ENCODE data around the gene DCST1. TPM values are rescaled to one million over a fixed set of nuclear protein-coding genes. Genes with fewer than 3 reads are reported as not detected.
A peak's percentile ranks its signal among the peaks of the same experiment; 100 is the strongest.

DCST1 gene
- total and polyA plus RNA-seq, 2 of the 8 experiments (the other 6 are each of a cell fraction or from before 2014, with no cell fraction given): not detected

DNA sequence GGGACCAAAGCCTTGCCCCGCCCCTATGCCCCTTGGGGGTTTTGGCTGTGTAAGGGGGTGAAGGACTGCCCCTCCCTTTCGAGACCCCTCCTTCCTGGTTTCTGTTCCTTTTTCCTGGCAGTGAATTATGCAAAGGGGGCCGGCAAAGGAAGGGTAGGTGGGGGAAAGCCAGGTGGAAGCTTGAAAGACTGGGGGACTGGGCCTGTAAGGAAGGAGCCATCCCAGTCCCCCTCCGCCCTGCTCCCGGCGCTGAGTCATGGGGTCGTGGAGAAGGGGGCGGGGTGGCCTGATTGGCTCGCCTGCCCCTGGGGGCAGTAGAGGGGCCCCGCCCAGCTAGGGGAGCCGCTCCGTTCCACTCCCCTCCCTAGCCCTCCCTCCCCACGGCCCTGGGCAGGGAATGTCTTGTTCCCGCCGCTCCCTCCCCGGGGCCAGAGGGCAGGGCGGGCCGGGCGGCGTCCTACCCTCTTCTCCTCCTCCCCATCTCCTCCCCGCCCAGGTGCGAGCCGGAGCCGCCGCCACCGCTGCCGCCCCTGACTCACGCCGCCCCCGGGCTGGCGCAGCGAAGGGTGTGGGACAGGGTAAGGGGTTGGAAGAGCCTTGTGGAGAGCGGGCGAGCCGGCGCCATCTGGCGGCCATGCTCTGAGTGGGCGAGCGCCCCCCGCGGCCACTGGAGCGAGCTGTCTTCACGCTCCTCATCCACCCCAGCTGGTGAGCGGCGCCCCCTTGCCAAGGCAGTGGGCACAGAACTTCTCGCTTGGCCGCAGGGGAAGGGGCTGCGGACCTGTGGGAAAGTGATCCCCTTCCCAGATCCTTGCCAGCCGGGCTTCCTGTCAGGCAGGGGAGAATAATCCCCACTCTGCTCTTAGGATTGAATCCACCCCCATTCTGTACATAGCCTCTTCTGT lies 16.3 kb upstream of the DCST1 start (continued):
- TF ChIP-seq JUND (IDR thresholded peaks at IDR 0.05; ENCODE audit: low read length) (peak; percentile 68; the same call in 1 of the 2 replicates), CBX8 (IDR thresholded peaks at IDR 0.05; ENCODE audit: borderline replicate concordance, low read depth, low read length) (no peak), SP1 (IDR thresholded peaks at IDR 0.05; ENCODE audit: low read depth, low read length) (peak; percentile 33; the same call in 1 of the 2 replicates), RBBP5 (IDR thresholded peaks at IDR 0.05; ENCODE audit: borderline replicate concordance, low read depth, low read length) (no peak; the same call in 1 of the 2 replicates), SUZ12 (IDR thresholded peaks at IDR 0.05; ENCODE audit: low read length) (no peak), FOSL1 (IDR thresholded peaks at IDR 0.05; ENCODE audit: insufficient read depth, low read depth, low read length) (0 out of 2 replicates have a peak, but pooled peaks have one; percentile 12), SP4 (IDR thresholded peaks at IDR 0.05; ENCODE audit: low read length) (no peak), CTBP2 (IDR thresholded peaks at IDR 0.05; ENCODE audit: borderline replicate concordance, insufficient read depth, insufficient read length, low read length) (peak; percentile 70), POLR2AphosphoS5 (IDR thresholded peaks at IDR 0.05; ENCODE audit: low read depth, low read length) (peak; percentile 55; the same call in 1 of the 2 replicates), CHD1 (IDR thresholded peaks at IDR 0.05; ENCODE audit: low read depth, low read length) (no peak), CEBPB (IDR thresholded peaks at IDR 0.05; ENCODE audit: low read depth, low read length) (no peak), CHD2 (IDR thresholded peaks at IDR 0.05; ENCODE audit: low read length) (no peak), SP2 (IDR thresholded peaks at IDR 0.05; ENCODE audit: low read length) (no peak), BACH1 (IDR thresholded peaks at IDR 0.05; ENCODE audit: low read length) (peak; percentile 81; the same call in 1 of the 2 replicates), SIX5 (IDR thresholded peaks at IDR 0.05; ENCODE audit: low read depth, low read length) (no peak), HDAC6 (IDR thresholded peaks at IDR 0.05; ENCODE audit: low read depth, low read length) (no peak), PHF8 (conservative IDR thresholded peaks at IDR 0.05; ENCODE audit: low read depth, low read length) (peak; percentile 64; the same call in 1 of the 2 replicates), GTF2F1 (IDR thresholded peaks at IDR 0.05; ENCODE audit: borderline replicate concordance, low read depth, low read length) (no peak), GABPA (IDR thresholded peaks at IDR 0.05; ENCODE audit: borderline replicate concordance, insufficient read depth, low read length) (no peak), BCL11A (IDR thresholded peaks at IDR 0.05; ENCODE audit: low read depth in 2 of 2, low read length in 2 of 2) (no peak), ZNF274 (IDR thresholded peaks at IDR 0.05; ENCODE audit: borderline replicate concordance, extremely low read depth, low read length) (no peak), POLR2A (IDR thresholded peaks at IDR 0.05; ENCODE audit: control extremely low read depth in 1 of 2, low read depth in 2 of 2, low read length in 2 of 2) (peak in 1 of 2 experiments; percentile 20; a peak in 1 of 3 replicates), CREB1 (IDR thresholded peaks at IDR 0.05) (no peak)
- TF ChIP-seq, protein P1, sequence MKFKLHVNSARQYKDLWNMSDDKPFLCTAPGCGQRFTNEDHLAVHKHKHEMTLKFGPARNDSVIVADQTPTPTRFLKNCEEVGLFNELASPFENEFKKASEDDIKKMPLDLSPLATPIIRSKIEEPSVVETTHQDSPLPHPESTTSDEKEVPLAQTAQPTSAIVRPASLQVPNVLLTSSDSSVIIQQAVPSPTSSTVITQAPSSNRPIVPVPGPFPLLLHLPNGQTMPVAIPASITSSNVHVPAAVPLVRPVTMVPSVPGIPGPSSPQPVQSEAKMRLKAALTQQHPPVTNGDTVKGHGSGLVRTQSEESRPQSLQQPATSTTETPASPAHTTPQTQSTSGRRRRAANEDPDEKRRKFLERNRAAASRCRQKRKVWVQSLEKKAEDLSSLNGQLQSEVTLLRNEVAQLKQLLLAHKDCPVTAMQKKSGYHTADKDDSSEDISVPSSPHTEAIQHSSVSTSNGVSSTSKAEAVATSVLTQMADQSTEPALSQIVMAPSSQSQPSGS (IDR thresholded peaks at IDR 0.05; ENCODE audit: low read length): no peak
